HS-5 (cell line): Measurements from ENCODE around the gene NDUFS6.

Source experiments
- DNase-seq: peaks from one replicate; pipeline ENCODE4 v3.0.0-alpha.2; 2012; ENCODE audit warnings: low read depth

Gene NDUFS6

GRCh38 chr5:1817261-1818043 is 16.2 kb downstream of the NDUFS6 start:
- DNase-seq, result no peak

GRCh38 chr5:1818784-1819183 is 17.6 kb downstream of the NDUFS6 start:
- DNase-seq, result no peak

GRCh38 chr5:1819458-1819857 is 18.3 kb downstream of the NDUFS6 start:
- no peak for DNase-seq

- DNase-seq, result no peak
Measured at GRCh38 chr5:1820381-1820780, 19.2 kb downstream of the NDUFS6 start.

GRCh38 chr5:1820926-1821325 is 19.7 kb downstream of the NDUFS6 start:
- no peak for DNase-seq

GRCh38 chr5:1821862-1822261 is 20.7 kb downstream of the NDUFS6 start:
- DNase-seq, result no peak

GRCh38 chr5:1823381-1824034 is 22.3 kb downstream of the NDUFS6 start:
- no peak for DNase-seq

GRCh38 chr5:1824109-1824821 is 23.1 kb downstream of the NDUFS6 start:
- no peak for DNase-seq

- DNase-seq, result no peak
Measured at GRCh38 chr5:1824903-1825841, 24.0 kb downstream of the NDUFS6 start.

GRCh38 chr5:1826235-1826980 is 25.2 kb downstream of the NDUFS6 start:
- no peak for DNase-seq

- no peak for DNase-seq
Measured at GRCh38 chr5:1827025-1827885, 26.0 kb downstream of the NDUFS6 start.

- DNase-seq, result no peak
Measured at GRCh38 chr5:1827886-1828397, 26.7 kb downstream of the NDUFS6 start.

- no peak for DNase-seq
Measured at GRCh38 chr5:1830571-1831228, 29.5 kb downstream of the NDUFS6 start.

- no peak for DNase-seq
Measured at GRCh38 chr5:1831257-1831656, 30.1 kb downstream of the NDUFS6 start.

- DNase-seq, result no peak
Measured at GRCh38 chr5:1831677-1832313, 30.6 kb downstream of the NDUFS6 start.

- DNase-seq, result no peak
Measured at GRCh38 chr5:1832511-1833250, 31.5 kb downstream of the NDUFS6 start.

GRCh38 chr5:1833264-1834021 is 32.2 kb downstream of the NDUFS6 start:
- no peak for DNase-seq
